Measurements from ENCODE around the gene TMEM182. TPM values are rescaled to one million over a fixed set of nuclear protein-coding genes. Genes with fewer than 3 reads are reported as not detected.

TMEM182 gene
- total RNA-seq, 4 donors from 2014 or later: 0.49 to 2.6 (median 0.75) TPM

GRCh38 chr2:102843764-102844443 is 82.1 kb downstream of the TMEM182 start:
- 29% methylated on average over 2 of the region's 4 CpGs for WGBS
- Histone ChIP-seq H3K27me3 (peaks cover 5% of the 10 kb centered on the region), H3K4me3 (no peak overlapping the region), H3K27ac (no peak overlapping the region), H3K9me3 (no peaks in the 10 kb centered on the region), H3K36me3 (no peaks in the 10 kb centered on the region), H3K4me1 (peaks cover 6% of the 10 kb centered on the region)
- no peak for TF ChIP-seq EP300 (IDR thresholded peaks at IDR 0.05)
- TF ChIP-seq POLR2A (IDR thresholded peaks at IDR 0.05): no peak
- no peak for TF ChIP-seq POLR2AphosphoS5 (IDR thresholded peaks at IDR 0.05)
- TF ChIP-seq CTCF (IDR thresholded peaks at IDR 0.05): no peak
- DNase-seq (ENCODE audit: low spot score in 2 of 2): no peak

- no peak overlapping the region for H3K4me3 ChIP-seq
- TF ChIP-seq POLR2AphosphoS5 (IDR thresholded peaks at IDR 0.05) (no peak), POLR2A (IDR thresholded peaks at IDR 0.05) (no peak), CTCF (IDR thresholded peaks at IDR 0.05) (no peak), EP300 (IDR thresholded peaks at IDR 0.05) (no peak)
- H3K36me3 ChIP-seq: no peaks in the 10 kb centered on the region
- H3K4me1 ChIP-seq: peaks cover 7% of the 10 kb centered on the region
- H3K27me3 ChIP-seq: peaks cover 9% of the 10 kb centered on the region
- H3K9me3 ChIP-seq: no peaks in the 10 kb centered on the region
- DNase-seq (ENCODE audit: low spot score in 2 of 2): no peak
- WGBS: 78% methylated on average over 3 of the region's 3 CpGs
- no peak overlapping the region for H3K27ac ChIP-seq
These were observed 83.1 kb downstream of the TMEM182 start for GRCh38 chr2:102844911-102845310.

DNA sequence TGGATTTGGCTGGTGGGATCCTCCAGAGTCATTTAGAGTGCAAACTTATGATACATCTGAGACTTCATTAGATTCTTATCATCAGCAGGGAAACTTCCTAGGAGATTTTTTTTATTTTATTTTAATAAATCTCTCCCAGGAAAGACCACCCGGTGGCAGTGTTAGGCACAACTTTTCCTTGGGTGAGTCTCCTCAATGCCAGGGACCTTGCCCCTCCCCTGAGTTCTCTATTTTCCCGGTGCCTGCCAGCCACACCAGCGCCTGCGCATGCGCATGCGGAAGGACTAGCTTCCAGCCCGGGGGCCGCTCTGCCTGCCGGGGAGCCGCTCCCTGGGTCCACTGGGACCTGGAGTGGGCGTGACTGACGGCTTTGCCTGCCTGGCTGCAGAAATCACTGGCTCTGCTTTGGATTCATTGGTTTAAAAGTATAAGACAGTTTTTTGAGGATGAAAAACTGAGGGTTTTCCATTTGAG is 86.6 kb downstream of the TMEM182 start:
- 10% methylated on average over 12 of the region's 12 CpGs for WGBS
- H3K4me3 ChIP-seq: no peak overlapping the region
- peaks cover 15% of the 10 kb centered on the region for H3K27me3 ChIP-seq
- DNase-seq (ENCODE audit: low spot score in 2 of 2): no peak
- no peak overlapping the region for H3K27ac ChIP-seq
- H3K9me3 ChIP-seq: no peaks in the 10 kb centered on the region
- no peaks in the 10 kb centered on the region for H3K36me3 ChIP-seq
- H3K4me1 ChIP-seq: peaks cover 7% of the 10 kb centered on the region
- no peak for TF ChIP-seq POLR2AphosphoS5 (IDR thresholded peaks at IDR 0.05)
- no peak for TF ChIP-seq CTCF (IDR thresholded peaks at IDR 0.05)
- TF ChIP-seq EP300 (IDR thresholded peaks at IDR 0.05): no peak
- TF ChIP-seq POLR2A (IDR thresholded peaks at IDR 0.05): no peak

GRCh38 chr2:102850888-102851287 is 89.1 kb downstream of the TMEM182 start:
- H3K4me3 ChIP-seq: no peak overlapping the region
- H3K9me3 ChIP-seq: no peaks in the 10 kb centered on the region
- H3K27me3 ChIP-seq: peaks cover 15% of the 10 kb centered on the region
- no peak overlapping the region for H3K27ac ChIP-seq
- DNase-seq (ENCODE audit: low spot score in 2 of 2): no peak
- peaks cover 7% of the 10 kb centered on the region for H3K4me1 ChIP-seq
- WGBS: 72% methylated on average over 6 of the region's 6 CpGs
- no peak for TF ChIP-seq POLR2AphosphoS5 (IDR thresholded peaks at IDR 0.05)
- TF ChIP-seq POLR2A (IDR thresholded peaks at IDR 0.05): no peak
- TF ChIP-seq EP300 (IDR thresholded peaks at IDR 0.05): no peak
- no peak for TF ChIP-seq CTCF (IDR thresholded peaks at IDR 0.05)
- no peaks in the 10 kb centered on the region for H3K36me3 ChIP-seq

- 61% methylated on average over 3 of the region's 3 CpGs for WGBS
- DNase-seq (ENCODE audit: low spot score in 2 of 2): no peak
- Histone ChIP-seq H3K4me1 (peaks cover 7% of the 10 kb centered on the region), H3K36me3 (no peaks in the 10 kb centered on the region), H3K27me3 (peaks cover 15% of the 10 kb centered on the region), H3K27ac (no peak overlapping the region), H3K4me3 (no peak overlapping the region), H3K9me3 (no peaks in the 10 kb centered on the region)
- TF ChIP-seq CTCF (IDR thresholded peaks at IDR 0.05) (no peak), POLR2A (IDR thresholded peaks at IDR 0.05) (no peak), POLR2AphosphoS5 (IDR thresholded peaks at IDR 0.05) (no peak), EP300 (IDR thresholded peaks at IDR 0.05) (no peak)
These were observed 91.0 kb downstream of the TMEM182 start for GRCh38 chr2:102852867-102853266.

Other genes with a start within 250 kb of the TMEM182 start
- gene SLC9A2, start 142.5 kb upstream of the TMEM182 start, total RNA-seq: 1 to 10 TPM; 1.2 to 3.9 (median 2.8) TPM

Data from suprapubic skin (tissue), 4 donors.